Prostate gland (tissue), 2 donors: Measurements from ENCODE around the gene PSMD7. TPM values are rescaled to one million over a fixed set of nuclear protein-coding genes. Genes with fewer than 3 reads are reported as not detected.
A peak's percentile ranks its signal among the peaks of the same experiment; 100 is the strongest.
"Not testable (repeated sequence)": the region's sequence is repeated elsewhere in the genome, so short reads cannot be mapped to it uniquely, and the experiment has no call there.

Experiments used
- DNase-seq: peaks from one replicate; pipeline ENCODE4 v3.0.0-alpha.2; 2019; ENCODE audit warnings: low spot score
- H3K27ac ChIP-seq, 2 donors: fragments of 200-600 bp; sonication (generic); 2 replicates each; pipeline ENCODE4 v1.5.1; 2017 to 2019
- H3K27me3 ChIP-seq: fragments of 200-600 bp; sonication (generic); replicated peaks from 2 replicates; pipeline ENCODE4 v1.5.1; 2019; ENCODE audit not compliant: insufficient read depth
- H3K36me3 ChIP-seq, 2 donors: fragments of 200-600 bp; sonication (generic); 1 replicate in 1 of 2; 2 replicates in 1 of 2; pipeline versions ENCODE4 v1.5.1 to v1.8.1; 2017 to 2019
- H3K4me1 ChIP-seq: fragments of 200-600 bp; sonication (generic); replicated peaks from 2 replicates; pipeline ENCODE4 v1.5.1; 2019
- H3K4me3 ChIP-seq, 2 donors: fragments of 200-600 bp; sonication (generic); 2 replicates each; pipeline ENCODE4 v1.5.1; 2017 to 2019
- H3K9me3 ChIP-seq: fragments of 200-600 bp; sonication (generic); 2 replicates; pipeline ENCODE4 v1.5.1; 2017
- CTCF ChIP-seq, 4 experiments: fragments of 200-600 bp in 2 of 4; fragments of 450-650 bp in 2 of 4; sonication (generic) in 2 of 4; IDR thresholded peaks; 1 replicate in 3 of 4; 2 replicates in 1 of 4; pipeline ENCODE4 v1.5.1; 2016 to 2019; ENCODE audit warnings: antibody characterized with exemption in 4 of 4, mild to moderate bottlenecking in 2 of 4, moderate library complexity in 2 of 4
- POLR2A ChIP-seq: fragments of 450-650 bp; IDR thresholded peaks from one replicate; pipeline ENCODE4 v1.6.1; 2016; ENCODE audit warnings: antibody characterized with exemption, mild to moderate bottlenecking
- POLR2AphosphoS5 ChIP-seq: sonication (generic); formaldehyde crosslinking; IDR thresholded peaks from one replicate; pipeline ENCODE4 v1.6.1; 2017; ENCODE audit warnings: antibody characterized with exemption
- WGBS: methylation state at CpG from one replicate; pipeline ENCODE4 v1.1.5; 2018; 5-methylcytosine and 5-hydroxymethylcytosine counted together
- intact Hi-C: fragments of 100-400 bp; cut with DNase I; formaldehyde crosslinking; loops from one replicate; pipeline ENCODE4 v1.14.2; 2022
- total RNA-seq, 2 donors: library from RNA; depleted of rRNA; stranded (reverse); fragments of >200 nt; gene quantifications; one replicate each; pipeline ENCODE4 v1.1.0, GENCODE V29; 2016

PSMD7 gene
- total RNA-seq, 2 donors from 2014 or later, result 54.1 to 78.0 TPM

GRCh38 chr16:74315059-74315458 is 18.4 kb downstream of the PSMD7 start:
- no peaks in the 10 kb centered on the region for H3K4me1 ChIP-seq
- 71% methylated on average over 7 of the region's 7 CpGs for WGBS
- TF ChIP-seq POLR2A (no peak), CTCF (IDR thresholded peaks at IDR 0.05) (no peak)
- no peak overlapping the region for H3K4me3 ChIP-seq
- H3K27ac ChIP-seq, result no peak overlapping the region
- no peak for DNase-seq
- no peaks in the 10 kb centered on the region for H3K27me3 ChIP-seq
- no peaks in the 10 kb centered on the region for H3K9me3 ChIP-seq
- intact Hi-C loops, result loop anchor here (10.0 kb wide), 1 partner anchor 310 kb away; no protein-coding TSS in a partner anchor
- no peaks in the 10 kb centered on the region for H3K36me3 ChIP-seq

GRCh38 chr16:74320707-74321106 is 24.1 kb downstream of the PSMD7 start:
- intact Hi-C loops, result no loop called here
- Histone ChIP-seq H3K4me3 (no peak overlapping the region), H3K27me3 (no peaks in the 10 kb centered on the region), H3K9me3 (no peaks in the 10 kb centered on the region), H3K27ac (no peak overlapping the region), H3K36me3 (peaks cover 0 to 3% of the 10 kb centered on the region in 2 donors), H3K4me1 (no peaks in the 10 kb centered on the region)
- TF ChIP-seq POLR2A (no peak), CTCF (IDR thresholded peaks at IDR 0.05) (no peak), POLR2AphosphoS5 (no peak)
- WGBS, result 78% methylated on average over 6 of the region's 6 CpGs
- DNase-seq, result no peak

GRCh38 chr16:74321356-74321755 is 24.7 kb downstream of the PSMD7 start:
- Histone ChIP-seq H3K9me3 (no peaks in the 10 kb centered on the region), H3K36me3 (peaks cover 0 to 5% of the 10 kb centered on the region in 2 donors), H3K27me3 (no peaks in the 10 kb centered on the region), H3K4me1 (no peaks in the 10 kb centered on the region), H3K4me3 (no peak overlapping the region), H3K27ac (no peak overlapping the region)
- TF ChIP-seq POLR2AphosphoS5, result peak; percentile 37
- no peak for TF ChIP-seq CTCF (IDR thresholded peaks at IDR 0.05)
- no peak for TF ChIP-seq POLR2A
- peak; percentile 43 for DNase-seq
- WGBS, result 90% methylated on average over 2 of the region's 2 CpGs
- intact Hi-C loops, result no loop called here

- H3K4me1 ChIP-seq, result no peaks in the 10 kb centered on the region
- WGBS, result 73% methylated on average over 7 of the region's 7 CpGs
- TF ChIP-seq POLR2AphosphoS5 (peak; percentile 4), CTCF (IDR thresholded peaks at IDR 0.05) (no peak), POLR2A (no peak)
- H3K27ac ChIP-seq, result no peak overlapping the region
- intact Hi-C loops, result no loop called here
- H3K27me3 ChIP-seq, result no peaks in the 10 kb centered on the region
- no peak overlapping the region for H3K4me3 ChIP-seq
- H3K9me3 ChIP-seq, result no peaks in the 10 kb centered on the region
- no peak for DNase-seq
- peaks cover 0 to 5% of the 10 kb centered on the region in 2 donors for H3K36me3 ChIP-seq
Observed at GRCh38 chr16:74322301-74322710, 25.7 kb downstream of the PSMD7 start.

GRCh38 chr16:74324777-74325176 is 28.2 kb downstream of the PSMD7 start:
- H3K36me3 ChIP-seq, intact Hi-C loops, H3K4me3 ChIP-seq, H3K9me3 ChIP-seq, DNase-seq, H3K27me3 ChIP-seq, H3K27ac ChIP-seq, H3K4me1 ChIP-seq: not testable (repeated sequence)
- WGBS, result 96% methylated on average over 5 of the region's 5 CpGs
